A549 (cell line): ENCODE results near the gene MBNL2.
"Not testable (repeated sequence)": the region's sequence is repeated elsewhere in the genome, so short reads cannot be mapped to it uniquely, and the experiment has no call there.

Source experiments
- POLR2AphosphoS2 ChIP-seq: conservative IDR thresholded peaks from 2 replicates; pipeline ENCODE4 v1.6.1; 2012; ENCODE audit warnings: low read length, improper control_type of control experiment, inconsistent platforms
- SMC3 ChIP-seq: fragments of >200 bp; sonication (Bioruptor Twin); formaldehyde crosslinking; IDR thresholded peaks from 3 replicates; pipeline ENCODE4 v1.6.1; 2018; ENCODE audit warnings: inconsistent platforms
- TF ChIP-seq, protein P1 (sequence below): fragments of >200 bp; sonication (Bioruptor Twin); formaldehyde crosslinking; IDR thresholded peaks from 3 replicates; pipeline ENCODE4 v1.5.1; 2016
- TF ChIP-seq, protein P2 (sequence below): fragments of >200 bp; sonication (Bioruptor Twin); formaldehyde crosslinking; IDR thresholded peaks from 2 replicates; pipeline ENCODE4 v1.6.1; 2016

DNA sequence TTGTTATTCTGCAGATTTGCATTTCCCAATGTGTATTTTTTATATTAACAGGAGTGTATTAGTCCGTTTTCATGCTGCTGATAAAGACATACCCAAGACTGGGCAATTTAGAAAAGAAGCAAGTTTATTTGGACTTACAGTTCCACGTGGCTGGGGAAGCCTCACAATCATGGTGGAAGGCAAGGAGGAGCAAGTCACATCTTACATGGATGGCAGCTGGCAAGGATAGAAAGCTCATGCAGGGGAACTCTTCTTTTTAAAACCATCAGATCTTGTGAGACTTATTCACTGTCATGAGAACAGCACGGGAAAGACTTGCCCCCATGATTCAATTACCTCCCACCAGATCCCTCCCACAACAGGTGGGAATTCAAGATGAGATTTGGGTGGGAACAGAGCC, 14.9 kb upstream of the MBNL2 start:
- TF ChIP-seq, protein P1, sequence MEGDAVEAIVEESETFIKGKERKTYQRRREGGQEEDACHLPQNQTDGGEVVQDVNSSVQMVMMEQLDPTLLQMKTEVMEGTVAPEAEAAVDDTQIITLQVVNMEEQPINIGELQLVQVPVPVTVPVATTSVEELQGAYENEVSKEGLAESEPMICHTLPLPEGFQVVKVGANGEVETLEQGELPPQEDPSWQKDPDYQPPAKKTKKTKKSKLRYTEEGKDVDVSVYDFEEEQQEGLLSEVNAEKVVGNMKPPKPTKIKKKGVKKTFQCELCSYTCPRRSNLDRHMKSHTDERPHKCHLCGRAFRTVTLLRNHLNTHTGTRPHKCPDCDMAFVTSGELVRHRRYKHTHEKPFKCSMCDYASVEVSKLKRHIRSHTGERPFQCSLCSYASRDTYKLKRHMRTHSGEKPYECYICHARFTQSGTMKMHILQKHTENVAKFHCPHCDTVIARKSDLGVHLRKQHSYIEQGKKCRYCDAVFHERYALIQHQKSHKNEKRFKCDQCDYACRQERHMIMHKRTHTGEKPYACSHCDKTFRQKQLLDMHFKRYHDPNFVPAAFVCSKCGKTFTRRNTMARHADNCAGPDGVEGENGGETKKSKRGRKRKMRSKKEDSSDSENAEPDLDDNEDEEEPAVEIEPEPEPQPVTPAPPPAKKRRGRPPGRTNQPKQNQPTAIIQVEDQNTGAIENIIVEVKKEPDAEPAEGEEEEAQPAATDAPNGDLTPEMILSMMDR = not testable (repeated sequence)
- TF ChIP-seq POLR2AphosphoS2, SMC3: not testable (repeated sequence)
- TF ChIP-seq, protein P2, sequence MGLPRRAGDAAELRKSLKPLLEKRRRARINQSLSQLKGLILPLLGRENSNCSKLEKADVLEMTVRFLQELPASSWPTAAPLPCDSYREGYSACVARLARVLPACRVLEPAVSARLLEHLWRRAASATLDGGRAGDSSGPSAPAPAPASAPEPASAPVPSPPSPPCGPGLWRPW = not testable (repeated sequence)
